B cell (primary cell): ENCODE data around the gene IFI30. TPM values are rescaled to one million over a fixed set of nuclear protein-coding genes. Genes with fewer than 3 reads are reported as not detected.

Experiments used
- ATAC-seq: fragments of 200-7000 bp; cut with Tn5 transposase; one replicate; pipeline ENCODE4 v1.10.0; 2021; ENCODE audit warnings: low read depth, mild to moderate bottlenecking, moderate number of reproducible peaks, moderate library complexity
- CTCF ChIA-PET: fragments of 350-600 bp; sonication (Branson Sonifier 250); formaldehyde crosslinking; loops from one replicate; lab custom pipeline; 2021; ENCODE audit warnings: antibody characterized with exemption, inconsistent platforms; lab: Charles Lee
- POLR2A ChIA-PET: fragments of 350-600 bp; sonication (Branson Sonifier 250); formaldehyde crosslinking; loops from one replicate; lab custom pipeline; 2021; ENCODE audit warnings: antibody characterized with exemption; lab: Charles Lee
- DNase-seq: peaks from one replicate; pipeline ENCODE4 v3.0.0; 2013
- H2AFZ ChIP-seq: 2 replicates; pipeline ENCODE4 v1.6.1; 2012; ENCODE audit warnings: mild to moderate bottlenecking, low read depth, low read length; ENCODE audit not compliant: insufficient read depth, poor library complexity, severe bottlenecking
- H3K27ac ChIP-seq, 2 donors: 1 replicate in 1 of 2; 2 replicates in 1 of 2; pipeline ENCODE4 v1.5.1; 2012 to 2013; ENCODE audit warnings: low read length in 2 of 2, mild to moderate bottlenecking in 2 of 2, moderate library complexity in 1 of 2
- H3K27me3 ChIP-seq, 4 experiments: fragments of 200-600 bp in 1 of 4; sonication (generic) in 1 of 4; replicated peaks in 1 of 4; 1 replicate in 2 of 4; 2 replicates in 2 of 4; pipeline versions ENCODE4 v1.6.1 to v1.7.0; 2013 to 2016; ENCODE audit warnings: low read length in 3 of 4, mild to moderate bottlenecking in 2 of 4, mixed read lengths in 1 of 4, moderate library complexity in 1 of 4; ENCODE audit not compliant: insufficient read depth in 4 of 4, control insufficient read depth in 3 of 4; ENCODE audit errors: control extremely low read depth in 1 of 4
- H3K36me3 ChIP-seq, 2 experiments: replicated peaks in 1 of 2; 1 replicate in 1 of 2; 2 replicates in 1 of 2; pipeline versions ENCODE4 v1.6.1 to v1.7.1; 2013; ENCODE audit warnings: low read length in 1 of 2; ENCODE audit not compliant: insufficient read depth in 2 of 2, control insufficient read depth in 1 of 2; ENCODE audit errors: control extremely low read depth in 1 of 2, extremely low read depth in 1 of 2
- H3K4me1 ChIP-seq, 2 donors: fragments of 200-600 bp in 1 of 2; sonication (generic) in 1 of 2; 1 replicate in 1 of 2; 2 replicates in 1 of 2; pipeline versions ENCODE4 v1.5.1 to v1.6.1; 2013 to 2017; ENCODE audit warnings: low read length in 2 of 2; ENCODE audit not compliant: control insufficient read depth in 2 of 2, insufficient read depth in 2 of 2
- H3K4me2 ChIP-seq: replicated peaks from 2 replicates; pipeline ENCODE3; 2012; ENCODE audit warnings: mild to moderate bottlenecking, low read depth, low read length; ENCODE audit not compliant: poor library complexity, severe bottlenecking
- H3K4me3 ChIP-seq, 5 experiments: fragments of 200-600 bp in 1 of 5; sonication (generic) in 1 of 5; 1 replicate in 3 of 5; 2 replicates in 2 of 5; pipeline versions ENCODE4 v1.5.1 to v1.7.0; 2011 to 2016; ENCODE audit warnings: low read length in 4 of 5, mild to moderate bottlenecking in 4 of 5, low read depth in 2 of 5, control low read depth in 1 of 5, moderate library complexity in 1 of 5; ENCODE audit not compliant: insufficient read depth in 1 of 5; ENCODE audit errors: control extremely low read depth in 1 of 5, extremely low read depth in 1 of 5
- H3K79me2 ChIP-seq: fragments of 200-600 bp; sonication (generic); one replicate; pipeline ENCODE4 v1.6.0; 2016; ENCODE audit warnings: low read length; ENCODE audit not compliant: control insufficient read depth, insufficient read depth
- H3K9ac ChIP-seq: fragments of 200-600 bp; sonication (generic); 2 replicates; pipeline ENCODE4 v1.6.1; 2017; ENCODE audit warnings: mild to moderate bottlenecking, low read length, moderate library complexity
- H3K9me3 ChIP-seq, 3 donors: one replicate each; pipeline versions ENCODE4 v1.6.1 to v1.7.1; 2013; ENCODE audit warnings: low read length in 2 of 3; ENCODE audit not compliant: control insufficient read depth in 2 of 3, insufficient read depth in 1 of 3; ENCODE audit errors: control extremely low read depth in 1 of 3
- H4K20me1 ChIP-seq: 2 replicates; pipeline ENCODE4 v1.6.0; 2012; ENCODE audit warnings: mild to moderate bottlenecking, low read length; ENCODE audit not compliant: insufficient read depth, control insufficient read depth, poor library complexity, severe bottlenecking
- H3K27ac Mint-ChIP-seq: one replicate; pipeline ENCODE4 v1.8.0; 2021; ENCODE audit warnings: mixed read lengths
- H3K27me3 Mint-ChIP-seq: one replicate; pipeline ENCODE4 v1.8.0; 2021; ENCODE audit warnings: mixed read lengths
- H3K4me1 Mint-ChIP-seq: one replicate; pipeline ENCODE4 v1.8.0; 2021; ENCODE audit warnings: mixed read lengths
- H3K4me3 Mint-ChIP-seq: one replicate; pipeline ENCODE4 v1.8.0; 2021; ENCODE audit warnings: mixed read lengths
- H3K9me3 Mint-ChIP-seq: one replicate; pipeline ENCODE4 v1.8.0; 2022; ENCODE audit warnings: mixed read lengths; ENCODE audit not compliant: insufficient read depth
- EZH2 ChIP-seq: IDR thresholded peaks from 2 replicates; pipeline ENCODE4 v1.6.1; 2012; ENCODE audit warnings: borderline replicate concordance, low read depth, mild to moderate bottlenecking, moderate library complexity, low read length; ENCODE audit not compliant: insufficient read depth, poor library complexity, severe bottlenecking
- WGBS: methylation state at CpG from one replicate; pipeline ENCODE4 v1.1.5; 2013; ENCODE audit warnings: missing lambda C conversion rate; ENCODE audit not compliant: insufficient coverage; 5-methylcytosine and 5-hydroxymethylcytosine counted together
- intact Hi-C: fragments of 100-400 bp; cut with micrococcal nuclease; formaldehyde crosslinking; loops from one replicate; pipeline ENCODE4 v1.10.0; 2022
- polyA plus RNA-seq: library from polyadenylated mRNA; depleted of rRNA; stranded (reverse); fragments of >200 nt; gene quantifications from 2 replicates; pipeline ENCODE4 v1.2.3, GENCODE V29; 2012
- total RNA-seq, 2 donors: library from RNA; stranded (reverse); fragments of 120-200 nt in 1 of 2; gene quantifications; 1 replicate in 1 of 2; 2 replicates in 1 of 2; pipeline versions ENCODE4 v1.2.3 to v1.2.4, GENCODE V29; 2013 to 2022
- TF ChIP-seq, protein P1 (sequence below): fragments of 200-600 bp; IDR thresholded peaks from one replicate; pipeline ENCODE4 v1.8.0; 2022; ENCODE audit warnings: antibody characterized with exemption, mild to moderate bottlenecking

Gene IFI30
- total and polyA plus RNA-seq, 2 donors (not counting 1 experiment from before 2014, with no cell fraction given): 171 to 222 TPM

DNA sequence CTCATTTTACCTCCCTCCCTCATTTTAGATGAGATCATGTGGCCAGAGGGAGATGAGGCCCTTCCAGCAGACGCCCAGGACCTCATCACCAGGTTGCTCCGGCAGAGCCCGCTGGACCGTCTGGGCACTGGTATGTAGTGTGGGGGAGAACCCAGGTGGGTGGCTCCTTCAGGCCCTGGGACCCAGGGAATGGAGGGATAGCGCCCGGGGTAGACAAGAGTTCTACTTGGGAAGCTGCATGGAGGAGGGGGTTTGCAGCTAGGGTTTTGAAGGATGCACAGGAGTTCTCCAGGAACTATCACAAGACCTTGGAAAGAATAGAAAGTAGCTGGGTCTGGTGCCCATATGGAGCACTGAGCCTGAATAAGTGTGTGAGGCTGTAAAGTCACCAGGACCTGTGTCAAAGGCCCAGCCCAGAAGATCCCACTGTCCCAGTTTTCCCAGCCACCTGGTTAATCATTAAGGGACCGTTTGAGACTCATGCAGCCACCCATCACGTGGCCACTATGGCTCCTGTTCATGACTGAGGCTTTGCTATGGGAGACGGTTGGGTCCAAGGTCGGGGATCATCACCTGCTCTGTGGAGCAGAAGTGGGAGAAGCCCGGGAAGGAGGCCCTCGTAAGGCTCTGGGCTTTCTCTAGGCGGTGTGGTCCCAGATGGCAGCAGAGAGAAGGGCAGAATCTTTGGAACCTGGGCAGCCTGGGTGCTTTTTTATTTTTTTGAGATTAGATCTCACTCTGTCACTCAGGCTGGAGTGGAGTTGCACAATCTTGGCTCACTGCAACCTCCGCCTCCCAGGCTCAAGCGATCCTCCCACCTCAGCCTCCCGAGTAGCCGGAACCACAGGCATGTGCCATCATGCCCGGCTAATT is 37.7 kb upstream of the IFI30 start:
- H3K36me3 ChIP-seq: peaks cover 3 to 75% of the 10 kb centered on the region in 2 experiments
- WGBS: 94% methylated on average over 18 of the region's 18 CpGs
- no peak overlapping the region for H3K4me2 ChIP-seq
- Mint-ChIP-seq H3K27ac (no peak overlapping the region), H3K4me3 (no peak overlapping the region), H3K27me3 (no peaks in the 10 kb centered on the region), H3K4me1 (no peaks in the 10 kb centered on the region), H3K9me3 (no peaks in the 10 kb centered on the region)
- no peak overlapping the region for H2AFZ ChIP-seq
- intact Hi-C loops: no loop called here
- CTCF ChIA-PET: no interaction called here
- ATAC-seq (no peak), DNase-seq (no peak)
- H3K27me3 ChIP-seq: no peaks in the 10 kb centered on the region
- H3K4me3 ChIP-seq: no peak overlapping the region
- POLR2A ChIA-PET: no interaction called here
- TF ChIP-seq, protein P1, sequence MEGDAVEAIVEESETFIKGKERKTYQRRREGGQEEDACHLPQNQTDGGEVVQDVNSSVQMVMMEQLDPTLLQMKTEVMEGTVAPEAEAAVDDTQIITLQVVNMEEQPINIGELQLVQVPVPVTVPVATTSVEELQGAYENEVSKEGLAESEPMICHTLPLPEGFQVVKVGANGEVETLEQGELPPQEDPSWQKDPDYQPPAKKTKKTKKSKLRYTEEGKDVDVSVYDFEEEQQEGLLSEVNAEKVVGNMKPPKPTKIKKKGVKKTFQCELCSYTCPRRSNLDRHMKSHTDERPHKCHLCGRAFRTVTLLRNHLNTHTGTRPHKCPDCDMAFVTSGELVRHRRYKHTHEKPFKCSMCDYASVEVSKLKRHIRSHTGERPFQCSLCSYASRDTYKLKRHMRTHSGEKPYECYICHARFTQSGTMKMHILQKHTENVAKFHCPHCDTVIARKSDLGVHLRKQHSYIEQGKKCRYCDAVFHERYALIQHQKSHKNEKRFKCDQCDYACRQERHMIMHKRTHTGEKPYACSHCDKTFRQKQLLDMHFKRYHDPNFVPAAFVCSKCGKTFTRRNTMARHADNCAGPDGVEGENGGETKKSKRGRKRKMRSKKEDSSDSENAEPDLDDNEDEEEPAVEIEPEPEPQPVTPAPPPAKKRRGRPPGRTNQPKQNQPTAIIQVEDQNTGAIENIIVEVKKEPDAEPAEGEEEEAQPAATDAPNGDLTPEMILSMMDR: no peak
- no peak for TF ChIP-seq EZH2
- H4K20me1 ChIP-seq: peaks cover 4% of the 10 kb centered on the region
- H3K9me3 ChIP-seq: no peaks in the 10 kb centered on the region
- no peak overlapping the region for H3K27ac ChIP-seq
- H3K9ac ChIP-seq: no peak overlapping the region
- peaks cover 2% of the 10 kb centered on the region for H3K79me2 ChIP-seq
- H3K4me1 ChIP-seq: no peaks in the 10 kb centered on the region

- H3K27me3 ChIP-seq: no peaks in the 10 kb centered on the region
- no peak overlapping the region for H3K4me2 ChIP-seq
- CTCF ChIA-PET: no interaction called here
- POLR2A ChIA-PET: no interaction called here
- no peak overlapping the region for H3K27ac Mint-ChIP-seq
- no peaks in the 10 kb centered on the region for H3K9me3 ChIP-seq
- no peaks in the 10 kb centered on the region for H3K4me1 ChIP-seq
- H3K27me3 Mint-ChIP-seq: no peaks in the 10 kb centered on the region
- H3K4me3 Mint-ChIP-seq: no peak overlapping the region
- no peak overlapping the region for H2AFZ ChIP-seq
- H4K20me1 ChIP-seq: peaks cover 4% of the 10 kb centered on the region
- ATAC-seq (no peak), DNase-seq (no peak)
- no peak for TF ChIP-seq EZH2
- TF ChIP-seq, protein P1: no peak
- no peak overlapping the region for H3K9ac ChIP-seq
- no peaks in the 10 kb centered on the region for H3K79me2 ChIP-seq
- no peaks in the 10 kb centered on the region for H3K9me3 Mint-ChIP-seq
- intact Hi-C loops: no loop called here
- no peaks in the 10 kb centered on the region for H3K4me1 Mint-ChIP-seq
- peaks cover 5 to 76% of the 10 kb centered on the region in 2 experiments for H3K36me3 ChIP-seq
- no peak overlapping the region for H3K4me3 ChIP-seq
- 93% methylated on average over 11 of the region's 11 CpGs for WGBS
- H3K27ac ChIP-seq: no peak overlapping the region
Measured at GRCh38 chr19:18137242-18137641, 36.4 kb upstream of the IFI30 start.
